ENCODE measurements around the gene ZDHHC7. TPM values are rescaled to one million over a fixed set of nuclear protein-coding genes. Genes with fewer than 3 reads are reported as not detected.

The ZDHHC7 gene
- total and polyA plus RNA-seq, 2 donors (not counting 1 experiment from before 2014, with no cell fraction given) = 96.4 to 135 TPM

- no peak overlapping the region for H3K9ac ChIP-seq (ENCODE audit: insufficient read depth, low read length)
- no peaks in the 10 kb centered on the region for H3K4me1 ChIP-seq (ENCODE audit: control insufficient read depth, extremely low read depth, insufficient read depth, low read length)
- TF ChIP-seq EZH2 (IDR thresholded peaks at IDR 0.05; ENCODE audit: low read length, missing control alignments) = no peak
- no peak for TF ChIP-seq CTCF (conservative IDR thresholded peaks at IDR 0.05 in 1 of 2, IDR thresholded peaks at IDR 0.05 in 1 of 2; ENCODE audit: low read depth in 1 of 2, low read length in 2 of 2)
- no peaks in the 10 kb centered on the region for H3K79me2 ChIP-seq (ENCODE audit: control insufficient read depth, insufficient read depth, low read length)
- no peak overlapping the region for H3K4me3 ChIP-seq (replicated peaks in 1 of 4; ENCODE audit: control extremely low read depth in 1 of 4, insufficient read depth in 1 of 4, low read depth in 3 of 4, low read length in 4 of 4)
- no peaks in the 10 kb centered on the region for H3K9me3 ChIP-seq (ENCODE audit: control insufficient read depth, insufficient read depth, low read depth, low read length)
- H3K4me2 ChIP-seq (ENCODE audit: extremely low read depth, insufficient read depth, low read length) = no peak overlapping the region
- H4K20me1 ChIP-seq (ENCODE audit: control insufficient read depth, extremely low read depth, insufficient read depth, low read length) = no peaks in the 10 kb centered on the region
- H2AFZ ChIP-seq (ENCODE audit: low read length) = no peak overlapping the region
- DNase-seq (ENCODE audit: low read depth in 2 of 2) = no peak
- peaks cover 2% of the 10 kb centered on the region for H3K36me3 ChIP-seq (ENCODE audit: control insufficient read depth, insufficient read depth, low read length)
- no peaks in the 10 kb centered on the region for H3K27me3 ChIP-seq (ENCODE audit: control insufficient read depth, insufficient read depth, low read length)
- no peak overlapping the region for H3K27ac ChIP-seq (ENCODE audit: insufficient read depth, low read length)
These were observed 29.4 kb upstream of the ZDHHC7 start for GRCh38 chr16:85040685-85041084.

DNA sequence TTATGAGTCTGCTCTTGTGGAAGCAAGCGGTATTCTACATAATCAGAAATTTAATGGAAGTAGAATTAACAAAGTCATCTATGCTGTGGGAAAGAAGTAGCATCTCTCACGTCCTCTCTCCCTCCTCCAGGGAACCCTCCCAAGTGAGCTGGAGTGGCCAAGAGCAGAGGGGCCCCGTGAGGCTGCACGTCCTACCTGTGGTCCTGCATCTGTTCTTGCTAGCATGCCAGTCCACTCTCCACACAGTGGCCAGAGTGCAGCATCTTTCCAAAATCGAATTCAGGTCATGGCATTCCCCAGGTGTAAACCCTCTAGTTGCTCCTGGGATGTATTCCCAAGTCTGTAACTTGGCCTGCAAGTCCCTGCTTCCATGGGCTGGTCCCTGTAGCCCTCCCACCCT lies 26.4 kb upstream of the ZDHHC7 start:
- TF ChIP-seq CTCF (conservative IDR thresholded peaks at IDR 0.05 in 1 of 2, IDR thresholded peaks at IDR 0.05 in 1 of 2; ENCODE audit: low read depth in 1 of 2, low read length in 2 of 2) (no peak), EZH2 (IDR thresholded peaks at IDR 0.05; ENCODE audit: low read length, missing control alignments) (no peak)
- Histone ChIP-seq H3K27ac (ENCODE audit: insufficient read depth, low read length) (no peak overlapping the region), H3K36me3 (ENCODE audit: control insufficient read depth, insufficient read depth, low read length) (peaks cover 2% of the 10 kb centered on the region), H3K4me3 (replicated peaks in 1 of 4; ENCODE audit: control extremely low read depth in 1 of 4, insufficient read depth in 1 of 4, low read depth in 3 of 4, low read length in 4 of 4) (no peak overlapping the region), H3K4me2 (ENCODE audit: extremely low read depth, insufficient read depth, low read length) (no peak overlapping the region), H2AFZ (ENCODE audit: low read length) (no peak overlapping the region), H3K27me3 (ENCODE audit: control insufficient read depth, insufficient read depth, low read length) (no peaks in the 10 kb centered on the region), H3K4me1 (ENCODE audit: control insufficient read depth, extremely low read depth, insufficient read depth, low read length) (no peaks in the 10 kb centered on the region), H3K9ac (ENCODE audit: insufficient read depth, low read length) (no peak overlapping the region), H3K79me2 (ENCODE audit: control insufficient read depth, insufficient read depth, low read length) (no peaks in the 10 kb centered on the region), H4K20me1 (ENCODE audit: control insufficient read depth, extremely low read depth, insufficient read depth, low read length) (no peaks in the 10 kb centered on the region), H3K9me3 (ENCODE audit: control insufficient read depth, insufficient read depth, low read depth, low read length) (no peaks in the 10 kb centered on the region)
- DNase-seq (ENCODE audit: low read depth in 2 of 2) = no peak

DNA sequence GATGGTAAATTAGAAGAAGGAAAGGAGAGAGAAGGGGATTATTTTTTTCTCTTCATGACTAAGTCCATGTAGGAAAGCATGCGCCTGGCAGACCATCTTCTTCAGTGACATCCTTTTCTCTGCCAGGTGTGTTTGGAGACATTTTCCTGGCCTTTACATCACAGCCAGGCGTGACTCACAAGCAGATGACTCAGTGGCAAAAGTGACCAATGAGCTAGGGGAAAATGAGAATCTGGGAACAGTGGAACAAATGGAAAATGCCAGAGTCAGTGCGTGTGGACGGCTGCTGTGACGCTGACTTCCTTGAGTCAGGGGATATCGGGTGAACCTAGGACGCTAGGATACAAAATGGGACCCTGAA lies 25.7 kb upstream of the ZDHHC7 start:
- Histone ChIP-seq H2AFZ (ENCODE audit: low read length) (no peak overlapping the region), H3K27me3 (ENCODE audit: control insufficient read depth, insufficient read depth, low read length) (no peaks in the 10 kb centered on the region), H3K4me2 (ENCODE audit: extremely low read depth, insufficient read depth, low read length) (no peak overlapping the region), H3K36me3 (ENCODE audit: control insufficient read depth, insufficient read depth, low read length) (peaks cover 3% of the 10 kb centered on the region), H3K9me3 (ENCODE audit: control insufficient read depth, insufficient read depth, low read depth, low read length) (no peaks in the 10 kb centered on the region), H3K9ac (ENCODE audit: insufficient read depth, low read length) (no peak overlapping the region), H3K4me3 (replicated peaks in 1 of 4; ENCODE audit: control extremely low read depth in 1 of 4, insufficient read depth in 1 of 4, low read depth in 3 of 4, low read length in 4 of 4) (no peak overlapping the region), H3K79me2 (ENCODE audit: control insufficient read depth, insufficient read depth, low read length) (no peaks in the 10 kb centered on the region), H4K20me1 (ENCODE audit: control insufficient read depth, extremely low read depth, insufficient read depth, low read length) (no peaks in the 10 kb centered on the region), H3K27ac (ENCODE audit: insufficient read depth, low read length) (no peak overlapping the region), H3K4me1 (ENCODE audit: control insufficient read depth, extremely low read depth, insufficient read depth, low read length) (no peaks in the 10 kb centered on the region)
- TF ChIP-seq EZH2 (IDR thresholded peaks at IDR 0.05; ENCODE audit: low read length, missing control alignments) (no peak), CTCF (conservative IDR thresholded peaks at IDR 0.05 in 1 of 2, IDR thresholded peaks at IDR 0.05 in 1 of 2; ENCODE audit: low read depth in 1 of 2, low read length in 2 of 2) (no peak)
- DNase-seq (ENCODE audit: low read depth in 2 of 2) = peak; percentile 72 to 97
